ENCODE measurements around the gene NAPB. TPM values are rescaled to one million over a fixed set of nuclear protein-coding genes. Genes with fewer than 3 reads are reported as not detected.

Gene NAPB
- total RNA-seq, 4 donors from 2014 or later, result 7.4 to 13.9 (median 11.9) TPM

DNA sequence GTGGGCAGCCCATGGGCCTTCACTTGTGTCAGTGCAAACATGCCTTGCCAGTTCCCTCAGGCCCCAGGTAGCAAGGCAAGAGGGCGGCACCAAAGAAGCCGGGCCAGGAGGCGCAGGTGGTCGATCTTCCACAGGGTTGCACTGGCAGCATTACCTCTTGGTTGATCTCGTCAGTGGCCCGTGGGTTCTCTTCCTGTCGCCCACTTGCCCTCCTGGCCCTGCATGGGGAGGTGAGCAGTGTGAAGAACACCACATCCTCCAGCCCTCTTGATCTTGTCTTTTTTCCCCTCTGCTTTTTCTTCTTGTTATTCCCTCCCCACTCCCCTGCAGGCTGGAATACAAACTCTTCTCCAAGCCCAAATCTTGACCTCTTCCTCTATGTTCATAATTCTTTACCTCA, 34.4 kb upstream of the NAPB start:
- Histone ChIP-seq H3K4me3 (no peak overlapping the region), H3K36me3 (no peaks in the 10 kb centered on the region), H3K27ac (no peak overlapping the region), H3K4me1 (no peaks in the 10 kb centered on the region), H3K27me3 (no peaks in the 10 kb centered on the region), H3K9me3 (no peaks in the 10 kb centered on the region)
- TF ChIP-seq, protein P1, sequence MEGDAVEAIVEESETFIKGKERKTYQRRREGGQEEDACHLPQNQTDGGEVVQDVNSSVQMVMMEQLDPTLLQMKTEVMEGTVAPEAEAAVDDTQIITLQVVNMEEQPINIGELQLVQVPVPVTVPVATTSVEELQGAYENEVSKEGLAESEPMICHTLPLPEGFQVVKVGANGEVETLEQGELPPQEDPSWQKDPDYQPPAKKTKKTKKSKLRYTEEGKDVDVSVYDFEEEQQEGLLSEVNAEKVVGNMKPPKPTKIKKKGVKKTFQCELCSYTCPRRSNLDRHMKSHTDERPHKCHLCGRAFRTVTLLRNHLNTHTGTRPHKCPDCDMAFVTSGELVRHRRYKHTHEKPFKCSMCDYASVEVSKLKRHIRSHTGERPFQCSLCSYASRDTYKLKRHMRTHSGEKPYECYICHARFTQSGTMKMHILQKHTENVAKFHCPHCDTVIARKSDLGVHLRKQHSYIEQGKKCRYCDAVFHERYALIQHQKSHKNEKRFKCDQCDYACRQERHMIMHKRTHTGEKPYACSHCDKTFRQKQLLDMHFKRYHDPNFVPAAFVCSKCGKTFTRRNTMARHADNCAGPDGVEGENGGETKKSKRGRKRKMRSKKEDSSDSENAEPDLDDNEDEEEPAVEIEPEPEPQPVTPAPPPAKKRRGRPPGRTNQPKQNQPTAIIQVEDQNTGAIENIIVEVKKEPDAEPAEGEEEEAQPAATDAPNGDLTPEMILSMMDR (IDR thresholded peaks at IDR 0.05), result no peak
- TF ChIP-seq POLR2A (IDR thresholded peaks at IDR 0.05), result no peak
- DNase-seq, result no peak

DNA sequence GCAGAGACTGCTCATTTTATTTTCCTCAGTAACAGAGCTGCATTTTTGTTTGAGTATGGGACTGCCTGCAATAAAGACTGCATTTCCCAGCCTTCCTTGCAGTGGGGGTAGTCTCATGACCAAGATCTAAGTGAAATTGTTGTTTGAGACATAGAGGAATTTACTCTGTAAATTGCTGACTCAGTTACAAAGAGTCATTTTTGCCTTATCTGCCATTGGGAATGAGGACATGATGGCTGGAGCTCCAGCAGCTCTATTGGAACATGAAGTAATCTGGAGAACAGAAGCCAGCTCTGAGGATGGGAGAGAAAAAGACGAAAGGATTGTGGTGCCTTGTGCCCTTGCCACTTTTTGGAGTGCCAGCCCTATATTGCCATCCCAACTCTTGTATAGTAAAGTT, 33.5 kb upstream of the NAPB start:
- Histone ChIP-seq H3K9me3 (no peaks in the 10 kb centered on the region), H3K27me3 (no peaks in the 10 kb centered on the region), H3K36me3 (no peaks in the 10 kb centered on the region), H3K4me1 (no peaks in the 10 kb centered on the region), H3K27ac (no peak overlapping the region), H3K4me3 (no peak overlapping the region)
- TF ChIP-seq POLR2A (IDR thresholded peaks at IDR 0.05), result no peak
- DNase-seq, result no peak

DNA sequence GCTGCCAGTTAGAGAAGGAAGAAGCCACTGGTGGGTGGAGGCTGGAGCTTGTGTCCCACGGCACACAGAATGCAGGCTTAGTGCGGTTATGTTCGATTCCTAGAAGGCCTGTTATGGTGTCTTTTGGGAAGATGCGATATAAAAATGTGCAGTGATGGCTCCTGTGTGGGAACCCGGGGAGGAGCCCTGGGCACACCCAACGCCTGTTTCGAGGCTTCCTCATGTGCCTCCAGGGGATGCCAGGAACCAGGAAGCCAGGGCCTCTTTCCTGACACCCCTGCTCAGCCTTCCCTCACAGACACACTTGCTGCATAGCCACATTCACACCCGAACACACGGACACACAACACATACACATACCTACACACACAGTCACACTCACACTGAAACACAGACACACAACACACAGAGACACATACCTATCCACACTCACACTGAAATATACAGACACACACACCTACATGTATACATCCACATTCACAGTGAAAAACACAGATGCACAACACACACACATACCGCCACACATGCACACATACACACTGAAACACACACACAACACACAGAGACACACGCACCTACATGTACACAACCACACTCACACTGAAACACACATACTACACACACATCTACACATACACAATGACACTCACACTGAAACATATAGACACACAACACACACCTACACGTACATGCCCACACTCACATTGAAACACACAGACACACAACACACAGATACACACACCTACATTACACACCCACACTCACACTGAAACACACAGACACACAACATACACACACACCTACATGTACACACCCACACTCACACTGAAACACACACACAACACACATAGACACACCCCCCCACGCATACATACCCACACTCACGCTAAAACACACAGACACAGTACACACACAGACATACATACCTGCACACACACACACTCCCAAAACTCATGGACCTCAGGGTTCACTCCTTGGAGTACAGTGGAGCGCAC, 32.6 kb upstream of the NAPB start:
- H3K4me3 ChIP-seq, result no peak overlapping the region
- no peaks in the 10 kb centered on the region for H3K9me3 ChIP-seq
- no peaks in the 10 kb centered on the region for H3K4me1 ChIP-seq
- TF ChIP-seq, protein P1 (IDR thresholded peaks at IDR 0.05), result no peak
- TF ChIP-seq POLR2A (IDR thresholded peaks at IDR 0.05), result no peak
- DNase-seq, result no peak
- no peaks in the 10 kb centered on the region for H3K36me3 ChIP-seq
- no peaks in the 10 kb centered on the region for H3K27me3 ChIP-seq
- no peak overlapping the region for H3K27ac ChIP-seq

DNA sequence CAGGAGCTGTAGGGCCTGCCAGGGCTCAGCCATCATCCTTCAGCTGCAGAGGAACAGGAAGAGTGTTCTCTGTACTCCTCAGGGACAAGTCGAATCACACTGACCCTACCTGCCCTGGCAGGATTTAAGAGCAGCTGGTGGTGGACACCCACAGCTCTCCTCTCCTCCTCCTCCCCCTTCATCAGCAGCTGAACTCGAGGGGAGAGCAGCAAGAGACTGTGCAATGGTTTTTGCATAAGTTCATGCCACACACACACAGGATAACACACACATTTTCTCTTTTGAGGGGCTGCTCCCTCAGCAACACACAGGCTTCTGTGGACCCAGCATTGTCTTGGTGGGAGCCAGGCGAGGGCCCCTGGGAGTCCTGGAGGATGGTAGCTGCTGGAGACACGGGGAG, 31.5 kb upstream of the NAPB start, which contains the start of gene CST11:
Gene CST11, minus strand, starts transcription at position 101 of the 400 bp plus-strand sequence. Its CDS starts 65 bp downstream, at position 36.
- TF ChIP-seq, protein P1 (IDR thresholded peaks at IDR 0.05), result no peak
- no peak for TF ChIP-seq POLR2A (IDR thresholded peaks at IDR 0.05)
- Histone ChIP-seq H3K4me1 (no peaks in the 10 kb centered on the region), H3K27me3 (no peaks in the 10 kb centered on the region), H3K4me3 (no peak within 1 kb of the TSS), H3K27ac (no peak within 1 kb of the TSS), H3K9me3 (no peaks in the 10 kb centered on the region), H3K36me3 (no peaks in the 10 kb centered on the region)
- no peak for DNase-seq

DNA sequence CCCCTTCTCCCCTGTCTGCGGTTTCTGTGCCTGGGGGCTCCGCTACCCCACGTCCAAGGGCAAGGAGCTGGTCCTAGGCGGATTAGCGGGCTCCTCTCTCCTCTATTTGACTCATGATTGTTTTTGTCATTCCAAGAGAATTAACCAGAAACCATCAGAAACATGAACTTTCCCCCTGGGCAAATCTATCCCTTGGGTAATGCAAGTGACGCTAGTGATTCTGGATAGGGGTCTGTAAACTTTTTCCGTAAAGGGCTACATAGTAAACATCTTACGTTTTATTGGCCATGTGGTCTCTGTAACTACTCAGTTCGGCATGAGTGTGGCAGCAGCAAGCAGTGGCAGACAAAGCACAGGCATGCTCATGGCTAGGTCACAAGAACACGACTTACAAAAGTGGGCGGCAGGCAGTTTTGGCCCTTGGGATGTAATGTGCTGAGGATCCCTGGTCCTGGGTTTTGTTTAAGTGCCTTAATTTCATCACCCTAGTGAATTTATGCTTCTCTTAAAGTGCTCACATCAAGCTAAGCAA, 30.7 kb upstream of the NAPB start:
- TF ChIP-seq, protein P1 (IDR thresholded peaks at IDR 0.05), result no peak
- no peak for TF ChIP-seq POLR2A (IDR thresholded peaks at IDR 0.05)
- no peaks in the 10 kb centered on the region for H3K36me3 ChIP-seq
- H3K4me1 ChIP-seq, result no peaks in the 10 kb centered on the region
- H3K27ac ChIP-seq, result no peak overlapping the region
- H3K27me3 ChIP-seq, result no peaks in the 10 kb centered on the region
- H3K4me3 ChIP-seq, result no peak overlapping the region
- no peaks in the 10 kb centered on the region for H3K9me3 ChIP-seq
- no peak for DNase-seq

DNA sequence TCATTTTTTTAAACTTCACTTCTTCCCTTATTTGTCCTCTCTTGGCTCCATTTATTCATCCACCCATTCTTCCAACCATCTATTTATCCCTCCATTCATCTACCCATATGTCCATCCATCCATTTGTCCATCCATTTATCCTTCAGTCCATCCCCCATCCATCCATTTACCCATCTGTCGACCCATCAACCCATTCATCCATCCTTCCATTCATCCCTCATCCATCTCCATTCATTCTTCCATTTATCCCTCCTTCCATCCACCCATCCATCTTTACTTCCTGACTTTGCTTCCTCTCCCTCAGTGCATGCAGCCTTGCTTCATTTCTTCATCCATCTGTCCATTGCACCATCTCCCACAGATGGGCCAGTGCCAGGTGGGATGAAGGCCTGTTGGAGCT, 29.6 kb upstream of the NAPB start:
- Histone ChIP-seq H3K4me1 (no peaks in the 10 kb centered on the region), H3K27ac (no peak overlapping the region), H3K4me3 (no peak overlapping the region), H3K36me3 (no peaks in the 10 kb centered on the region), H3K9me3 (no peaks in the 10 kb centered on the region), H3K27me3 (no peaks in the 10 kb centered on the region)
- TF ChIP-seq, protein P1 (IDR thresholded peaks at IDR 0.05), result no peak
- TF ChIP-seq POLR2A (IDR thresholded peaks at IDR 0.05), result no peak
- no peak for DNase-seq
